Measurements from ENCODE around the gene ADGRA1.
"Not testable (repeated sequence)": the region's sequence is repeated elsewhere in the genome, so short reads cannot be mapped to it uniquely, and the experiment has no call there.

Gene ADGRA1

DNA sequence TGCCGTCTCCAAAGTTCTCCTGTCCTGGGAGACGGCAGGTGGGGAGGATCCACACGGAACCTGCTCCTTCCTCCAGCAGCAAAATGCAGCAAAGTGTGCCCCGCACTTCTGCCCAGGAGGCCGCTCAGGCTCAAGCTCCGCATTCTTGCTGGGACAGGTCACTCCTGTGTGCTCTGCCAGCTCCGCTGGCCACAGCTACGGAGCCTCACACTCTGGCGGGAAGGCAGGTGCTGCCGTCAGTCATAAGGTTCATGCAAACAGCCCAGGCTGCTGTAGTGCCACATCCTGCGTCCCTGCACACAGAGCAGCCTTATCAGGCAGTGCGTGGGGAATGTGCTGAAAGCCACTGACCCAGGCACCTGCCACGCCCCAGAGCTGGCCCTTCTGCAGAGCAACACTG, 22.4 kb downstream of the ADGRA1 start:
- Mint-ChIP-seq H3K27me3 (ENCODE audit: low read depth) (peaks cover 22% of the 10 kb centered on the region), H3K4me3 (no peak overlapping the region), H3K36me3 (ENCODE audit: low read depth) (peaks cover 16% of the 10 kb centered on the region), H3K27ac (no peak overlapping the region), H3K9me3 (peaks cover 31% of the 10 kb centered on the region), H3K4me1 (peaks cover 13% of the 10 kb centered on the region)
- TF ChIP-seq, protein P1, sequence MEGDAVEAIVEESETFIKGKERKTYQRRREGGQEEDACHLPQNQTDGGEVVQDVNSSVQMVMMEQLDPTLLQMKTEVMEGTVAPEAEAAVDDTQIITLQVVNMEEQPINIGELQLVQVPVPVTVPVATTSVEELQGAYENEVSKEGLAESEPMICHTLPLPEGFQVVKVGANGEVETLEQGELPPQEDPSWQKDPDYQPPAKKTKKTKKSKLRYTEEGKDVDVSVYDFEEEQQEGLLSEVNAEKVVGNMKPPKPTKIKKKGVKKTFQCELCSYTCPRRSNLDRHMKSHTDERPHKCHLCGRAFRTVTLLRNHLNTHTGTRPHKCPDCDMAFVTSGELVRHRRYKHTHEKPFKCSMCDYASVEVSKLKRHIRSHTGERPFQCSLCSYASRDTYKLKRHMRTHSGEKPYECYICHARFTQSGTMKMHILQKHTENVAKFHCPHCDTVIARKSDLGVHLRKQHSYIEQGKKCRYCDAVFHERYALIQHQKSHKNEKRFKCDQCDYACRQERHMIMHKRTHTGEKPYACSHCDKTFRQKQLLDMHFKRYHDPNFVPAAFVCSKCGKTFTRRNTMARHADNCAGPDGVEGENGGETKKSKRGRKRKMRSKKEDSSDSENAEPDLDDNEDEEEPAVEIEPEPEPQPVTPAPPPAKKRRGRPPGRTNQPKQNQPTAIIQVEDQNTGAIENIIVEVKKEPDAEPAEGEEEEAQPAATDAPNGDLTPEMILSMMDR (IDR thresholded peaks at IDR 0.05; ENCODE audit: unreplicated experiment in 3 of 3): no peak

DNA sequence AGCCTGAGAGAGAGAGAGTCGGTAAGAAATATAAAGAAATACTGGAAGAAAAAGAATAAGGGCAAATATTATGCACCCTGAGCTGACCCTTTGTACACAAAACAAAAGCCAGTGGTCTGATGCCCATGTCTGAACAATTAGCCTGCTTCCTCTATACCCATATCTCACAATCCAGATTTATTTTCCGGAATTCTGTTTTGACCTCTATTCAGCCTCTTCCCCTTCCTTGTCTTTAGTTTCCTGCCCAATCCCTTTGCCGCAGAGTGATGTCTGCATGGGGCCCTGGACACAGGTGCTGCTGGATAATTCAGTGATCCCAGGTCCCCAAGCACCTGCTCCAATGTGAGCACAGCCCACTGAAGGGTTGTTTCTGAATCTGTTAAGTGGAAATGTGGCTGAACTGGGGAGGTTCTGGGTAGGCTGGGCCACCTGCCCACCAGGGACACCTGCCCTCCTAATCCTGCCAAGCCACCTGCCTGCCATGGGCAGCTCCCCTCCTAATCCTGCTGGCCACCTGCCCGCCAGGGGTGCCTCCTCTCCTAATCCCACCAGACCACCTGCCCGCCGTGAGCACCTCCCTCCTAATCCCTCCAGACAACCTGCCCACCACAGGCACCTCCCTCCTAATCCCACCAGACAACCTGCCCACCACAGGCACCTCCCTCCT, 23.0 kb downstream of the ADGRA1 start:
- Mint-ChIP-seq H3K9me3 (peaks cover 31% of the 10 kb centered on the region), H3K4me3 (no peak overlapping the region), H3K27me3 (ENCODE audit: low read depth) (peaks cover 21% of the 10 kb centered on the region), H3K4me1 (peaks cover 11% of the 10 kb centered on the region), H3K27ac (no peak overlapping the region), H3K36me3 (ENCODE audit: low read depth) (peaks cover 16% of the 10 kb centered on the region)
- TF ChIP-seq, protein P1 (IDR thresholded peaks at IDR 0.05; ENCODE audit: unreplicated experiment in 3 of 3): no peak

DNA sequence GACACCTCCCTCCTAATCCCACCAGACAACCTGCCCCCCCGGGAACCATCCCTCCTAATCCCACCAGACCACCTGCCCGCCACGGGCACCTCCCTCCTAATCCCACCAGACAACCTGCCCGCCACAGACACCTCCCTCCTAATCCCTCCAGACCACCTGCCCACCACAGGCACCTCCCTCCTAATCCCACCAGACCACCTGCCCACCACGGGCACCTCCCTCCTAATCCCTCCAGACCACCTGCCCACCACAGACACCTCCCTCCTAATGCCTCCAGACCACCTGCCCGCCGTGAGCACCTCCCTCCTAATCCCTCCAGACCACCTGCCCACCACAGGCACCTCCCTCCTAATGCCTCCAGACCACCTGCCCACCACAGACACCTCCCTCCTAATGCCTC, 23.9 kb downstream of the ADGRA1 start:
- Mint-ChIP-seq H3K36me3 (ENCODE audit: low read depth) (peaks cover 16% of the 10 kb centered on the region), H3K9me3 (peaks cover 31% of the 10 kb centered on the region)
- H3K4me3 Mint-ChIP-seq: not testable (repeated sequence)

DNA sequence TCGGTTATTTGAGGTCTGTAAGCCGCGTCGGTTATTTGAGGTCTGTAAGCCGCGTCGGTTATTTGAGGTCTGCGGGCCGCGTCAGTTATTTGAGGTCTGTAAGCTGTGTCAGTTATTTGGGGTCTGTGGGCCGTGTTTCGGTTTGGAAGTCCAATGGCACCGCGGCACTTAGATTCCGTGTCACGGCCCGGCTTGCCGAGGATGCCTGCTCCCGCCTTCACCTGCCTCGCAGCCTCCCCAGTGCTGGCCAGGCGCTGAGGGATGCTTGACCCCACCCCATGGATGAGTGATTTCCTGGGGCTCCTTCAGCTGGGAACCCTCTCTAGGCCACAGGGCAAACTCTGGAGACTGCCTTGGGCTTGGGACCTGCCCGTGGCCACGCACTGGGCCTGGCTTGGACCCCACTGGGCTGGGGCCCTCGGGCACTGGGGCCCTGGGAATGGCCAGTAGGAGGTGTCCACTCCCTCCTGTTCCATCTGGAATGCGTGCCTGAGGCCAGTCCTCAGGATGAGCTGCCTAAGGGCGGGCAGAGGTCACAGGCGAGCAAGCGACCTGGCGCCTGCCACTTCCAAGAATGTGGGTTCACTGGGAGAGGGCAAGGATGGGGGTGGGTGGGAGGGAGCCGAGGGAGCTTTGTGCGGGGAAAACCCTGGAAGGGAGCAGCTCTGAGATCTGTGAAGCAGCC, 25.6 kb downstream of the ADGRA1 start:
- Mint-ChIP-seq H3K27me3 (ENCODE audit: low read depth) (peaks cover 13% of the 10 kb centered on the region), H3K4me1 (peaks cover 11% of the 10 kb centered on the region), H3K9me3 (peaks cover 24% of the 10 kb centered on the region), H3K36me3 (ENCODE audit: low read depth) (peaks cover 9% of the 10 kb centered on the region), H3K27ac (no peak overlapping the region), H3K4me3 (no peak overlapping the region)
- TF ChIP-seq, protein P1 (IDR thresholded peaks at IDR 0.05; ENCODE audit: unreplicated experiment in 3 of 3): no peak

More for the DNA sequence above, 23.9 kb downstream of the ADGRA1 start:
- Mint-ChIP-seq H3K4me1 (peaks cover 11% of the 10 kb centered on the region), H3K27me3 (ENCODE audit: low read depth) (peaks cover 21% of the 10 kb centered on the region)
- not testable (repeated sequence) for H3K27ac Mint-ChIP-seq

DNA sequence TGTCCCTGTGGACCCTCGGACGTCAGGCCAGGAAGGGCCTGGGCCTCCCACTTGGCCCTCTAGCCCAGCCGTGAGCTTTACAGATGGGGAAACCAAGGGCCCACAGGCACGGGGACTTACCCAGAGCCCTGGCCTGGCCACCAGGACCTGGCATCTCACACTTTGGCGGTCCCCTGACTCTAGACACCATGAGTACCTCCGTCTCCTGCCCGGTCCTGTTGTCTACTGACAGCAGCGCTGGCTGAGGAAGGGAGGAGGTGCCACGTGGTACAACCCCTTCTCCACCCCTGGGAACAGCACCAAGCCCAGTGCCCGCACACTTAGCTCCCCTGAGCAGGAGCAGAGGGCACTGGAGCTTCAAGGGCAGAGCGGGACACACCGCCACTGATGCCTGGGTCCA, 26.1 kb downstream of the ADGRA1 start:
- TF ChIP-seq, protein P1 (IDR thresholded peaks at IDR 0.05; ENCODE audit: unreplicated experiment in 3 of 3): no peak
- Mint-ChIP-seq H3K27ac (no peak overlapping the region), H3K9me3 (peaks cover 25% of the 10 kb centered on the region), H3K27me3 (ENCODE audit: low read depth) (peaks cover 10% of the 10 kb centered on the region), H3K4me1 (peaks cover 11% of the 10 kb centered on the region), H3K4me3 (no peak overlapping the region), H3K36me3 (ENCODE audit: low read depth) (peaks cover 12% of the 10 kb centered on the region)

DNA sequence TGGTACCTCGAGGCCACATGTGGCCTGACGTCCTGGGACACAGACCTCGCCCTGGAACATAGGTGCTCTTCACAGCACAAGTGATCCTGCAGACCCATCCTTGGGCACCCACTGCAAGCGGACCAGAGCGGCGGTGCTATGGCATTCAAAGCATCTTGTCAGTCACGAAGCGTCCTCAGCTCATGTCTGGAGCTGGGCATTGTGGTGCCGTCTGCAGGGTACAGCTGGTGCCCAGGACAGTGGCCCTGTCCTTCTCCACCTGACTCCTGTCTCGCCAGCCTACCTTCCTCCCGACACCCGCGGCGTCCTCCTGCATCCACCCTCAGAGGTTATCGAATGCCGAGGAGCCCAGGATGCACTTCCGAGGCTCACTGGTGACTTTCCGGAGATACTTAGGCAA, 26.5 kb downstream of the ADGRA1 start:
- Mint-ChIP-seq H3K4me1 (peaks cover 11% of the 10 kb centered on the region), H3K27me3 (ENCODE audit: low read depth) (peaks cover 6% of the 10 kb centered on the region), H3K4me3 (no peak overlapping the region), H3K9me3 (peaks cover 29% of the 10 kb centered on the region), H3K36me3 (ENCODE audit: low read depth) (peaks cover 12% of the 10 kb centered on the region), H3K27ac (no peak overlapping the region)
- TF ChIP-seq, protein P1 (IDR thresholded peaks at IDR 0.05; ENCODE audit: unreplicated experiment in 3 of 3): no peak
